Transverse colon (tissue), 1 donor: ENCODE results near the gene GMDS.

Experiments
- EP300 ChIP-seq: sonication (generic); formaldehyde crosslinking; IDR thresholded peaks from one replicate; pipeline ENCODE4 v1.6.1; 2017; ENCODE audit warnings: antibody characterized with exemption, low read depth
- POLR2A ChIP-seq: fragments of 450-650 bp; IDR thresholded peaks from one replicate; pipeline ENCODE4 v1.6.1; 2016; ENCODE audit warnings: antibody characterized with exemption, mild to moderate bottlenecking, moderate library complexity

DNA sequence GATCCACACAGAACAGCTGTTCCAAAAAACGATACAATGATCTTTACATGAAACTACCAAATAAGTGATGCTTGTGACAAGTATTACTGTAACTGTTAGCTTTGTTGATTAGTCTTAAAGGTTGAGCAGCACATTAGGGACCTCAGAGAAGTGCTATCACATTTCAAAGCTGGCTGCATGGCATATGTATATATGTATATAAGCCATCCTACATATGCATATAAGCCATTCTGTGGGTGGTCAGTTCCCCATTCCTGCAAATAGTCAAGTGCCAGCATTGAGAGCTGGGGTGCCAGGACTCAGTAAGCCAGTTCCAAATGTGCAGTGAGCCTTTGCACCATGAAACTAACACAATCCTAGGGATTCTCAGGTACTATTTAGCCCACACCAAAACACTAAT is 339.4 kb downstream of the GMDS start:
- TF ChIP-seq EP300 (no peak), POLR2A (no peak)
